ENCODE measurements around the gene TP53I11. TPM values are rescaled to one million over a fixed set of nuclear protein-coding genes. Genes with fewer than 3 reads are reported as not detected.

TP53I11 gene
- total RNA-seq, 1 donor from 2014 or later: 96.8 TPM

GRCh38 chr11:44976576-44976975, 25.9 kb upstream of the TP53I11 start:
- peaks cover 17% of the 10 kb centered on the region for H3K4me1 Mint-ChIP-seq (ENCODE audit: low read depth, unreplicated experiment)
- Histone ChIP-seq H3K9ac (ENCODE audit: low read length) (no peak overlapping the region), H3K4me3 (ENCODE audit: insufficient read depth, low read depth, low read length) (no peak overlapping the region), H3K36me3 (ENCODE audit: insufficient read depth, low read length) (no peaks in the 10 kb centered on the region), H3K9me3 (ENCODE audit: insufficient read depth, low read depth, low read length) (no peaks in the 10 kb centered on the region), H3K27me3 (ENCODE audit: insufficient read depth, low read length) (peaks cover 5% of the 10 kb centered on the region), H2AFZ (ENCODE audit: low read depth, low read length) (no peak overlapping the region), H3K27ac (ENCODE audit: low read depth, low read length) (no peak overlapping the region), H3K79me2 (ENCODE audit: insufficient read depth, low read length) (no peaks in the 10 kb centered on the region), H3K4me1 (ENCODE audit: insufficient read depth, low read length) (no peaks in the 10 kb centered on the region), H4K20me1 (ENCODE audit: insufficient read depth, low read length) (peaks cover 5% of the 10 kb centered on the region), H3K4me2 (ENCODE audit: low read length) (no peak overlapping the region)
- no peaks in the 10 kb centered on the region for H3K9me3 Mint-ChIP-seq (ENCODE audit: unreplicated experiment)
- peaks cover under 1% of the 10 kb centered on the region for H3K36me3 Mint-ChIP-seq (ENCODE audit: low read depth, unreplicated experiment)
- H3K4me3 Mint-ChIP-seq (ENCODE audit: unreplicated experiment): no peak overlapping the region
- H3K27ac Mint-ChIP-seq (ENCODE audit: unreplicated experiment): no peak overlapping the region
- no peak for DNase-seq (ENCODE audit: low read depth)
- no peak for TF ChIP-seq CTCF (IDR thresholded peaks at IDR 0.05; ENCODE audit: insufficient read depth, low read depth, low read length)
- TF ChIP-seq EZH2 (IDR thresholded peaks at IDR 0.05; ENCODE audit: insufficient read depth, low read length): no peak
- FAIRE-seq: no peak
- H3K27me3 Mint-ChIP-seq (ENCODE audit: low read depth, unreplicated experiment): peaks cover 21% of the 10 kb centered on the region

GRCh38 chr11:44974402-44975000, 23.8 kb upstream of the TP53I11 start:
- peaks cover 22% of the 10 kb centered on the region for H3K27me3 ChIP-seq (ENCODE audit: insufficient read depth, low read length)
- no peak for TF ChIP-seq CTCF (IDR thresholded peaks at IDR 0.05; ENCODE audit: insufficient read depth, low read depth, low read length)
- TF ChIP-seq EZH2 (IDR thresholded peaks at IDR 0.05; ENCODE audit: insufficient read depth, low read length): no peak
- FAIRE-seq (no peak), DNase-seq (ENCODE audit: low read depth) (no peak)
- H3K27ac ChIP-seq (ENCODE audit: low read depth, low read length): no peak overlapping the region
- H3K4me1 ChIP-seq (ENCODE audit: insufficient read depth, low read length): no peaks in the 10 kb centered on the region
- H3K36me3 ChIP-seq (ENCODE audit: insufficient read depth, low read length): no peaks in the 10 kb centered on the region
- H3K4me1 Mint-ChIP-seq (ENCODE audit: low read depth, unreplicated experiment): peaks cover 14% of the 10 kb centered on the region
- peaks cover 29% of the 10 kb centered on the region for H3K27me3 Mint-ChIP-seq (ENCODE audit: low read depth, unreplicated experiment)
- H3K4me3 Mint-ChIP-seq (ENCODE audit: unreplicated experiment): no peak overlapping the region
- no peak overlapping the region for H3K4me3 ChIP-seq (ENCODE audit: insufficient read depth, low read depth, low read length)
- no peaks in the 10 kb centered on the region for H3K9me3 Mint-ChIP-seq (ENCODE audit: unreplicated experiment)
- H3K36me3 Mint-ChIP-seq (ENCODE audit: low read depth, unreplicated experiment): no peaks in the 10 kb centered on the region
- no peak overlapping the region for H3K9ac ChIP-seq (ENCODE audit: low read length)
- H3K79me2 ChIP-seq (ENCODE audit: insufficient read depth, low read length): no peaks in the 10 kb centered on the region
- H3K27ac Mint-ChIP-seq (ENCODE audit: unreplicated experiment): no peak overlapping the region
- H3K4me2 ChIP-seq (ENCODE audit: low read length): no peak overlapping the region
- no peak overlapping the region for H2AFZ ChIP-seq (ENCODE audit: low read depth, low read length)
- peaks cover 5% of the 10 kb centered on the region for H4K20me1 ChIP-seq (ENCODE audit: insufficient read depth, low read length)
- H3K9me3 ChIP-seq (ENCODE audit: insufficient read depth, low read depth, low read length): no peaks in the 10 kb centered on the region

GRCh38 chr11:44973632-44974401, 23.1 kb upstream of the TP53I11 start:
- Histone ChIP-seq H3K79me2 (ENCODE audit: insufficient read depth, low read length) (no peaks in the 10 kb centered on the region), H2AFZ (ENCODE audit: low read depth, low read length) (no peak overlapping the region), H3K9me3 (ENCODE audit: insufficient read depth, low read depth, low read length) (no peaks in the 10 kb centered on the region), H3K4me2 (ENCODE audit: low read length) (no peak overlapping the region), H3K27ac (ENCODE audit: low read depth, low read length) (no peak overlapping the region), H3K9ac (ENCODE audit: low read length) (no peak overlapping the region), H4K20me1 (ENCODE audit: insufficient read depth, low read length) (peaks cover 5% of the 10 kb centered on the region), H3K4me3 (ENCODE audit: insufficient read depth, low read depth, low read length) (no peak overlapping the region), H3K4me1 (ENCODE audit: insufficient read depth, low read length) (no peaks in the 10 kb centered on the region), H3K36me3 (ENCODE audit: insufficient read depth, low read length) (no peaks in the 10 kb centered on the region), H3K27me3 (ENCODE audit: insufficient read depth, low read length) (peaks cover 25% of the 10 kb centered on the region)
- TF ChIP-seq EZH2 (IDR thresholded peaks at IDR 0.05; ENCODE audit: insufficient read depth, low read length) (no peak), CTCF (IDR thresholded peaks at IDR 0.05; ENCODE audit: insufficient read depth, low read depth, low read length) (no peak)
- Mint-ChIP-seq H3K9me3 (ENCODE audit: unreplicated experiment) (no peaks in the 10 kb centered on the region), H3K4me1 (ENCODE audit: low read depth, unreplicated experiment) (peaks cover 11% of the 10 kb centered on the region), H3K36me3 (ENCODE audit: low read depth, unreplicated experiment) (no peaks in the 10 kb centered on the region), H3K27ac (ENCODE audit: unreplicated experiment) (peak overlapping the region; percentile 44), H3K27me3 (ENCODE audit: low read depth, unreplicated experiment) (peaks cover 32% of the 10 kb centered on the region), H3K4me3 (ENCODE audit: unreplicated experiment) (no peak overlapping the region)
- no peak for DNase-seq (ENCODE audit: low read depth)
- FAIRE-seq: no peak

Measured in astrocyte (in vitro differentiated cells and primary cell).